Left forelimb (tissue), 1 donor: ENCODE measurements around the gene FAM193B.
"Not testable (repeated sequence)": the region's sequence is repeated elsewhere in the genome, so short reads cannot be mapped to it uniquely, and the experiment has no call there.

Experiments
- DNase-seq: peaks from one replicate; pipeline ENCODE4 v3.0.0-alpha.2; 2018; ENCODE audit warnings: low spot score

FAM193B gene

GRCh38 chr5:177537389-177538361, 16.7 kb downstream of the FAM193B start:
- no peak for DNase-seq

GRCh38 chr5:177536386-177536785, 18.0 kb downstream of the FAM193B start:
- DNase-seq, result no peak

GRCh38 chr5:177535125-177535524, 19.2 kb downstream of the FAM193B start:
- no peak for DNase-seq

- not testable (repeated sequence) for DNase-seq
These were observed 19.9 kb downstream of the FAM193B start for GRCh38 chr5:177534433-177534832.

GRCh38 chr5:177531209-177531940, 23.0 kb downstream of the FAM193B start:
- no peak for DNase-seq

- DNase-seq, result no peak
These were observed 23.7 kb downstream of the FAM193B start for GRCh38 chr5:177530638-177531037.

GRCh38 chr5:177529247-177530203, 24.8 kb downstream of the FAM193B start:
- no peak for DNase-seq

- no peak for DNase-seq
These were observed 25.7 kb downstream of the FAM193B start for GRCh38 chr5:177528631-177529030.

GRCh38 chr5:177527595-177527994, 26.8 kb downstream of the FAM193B start:
- DNase-seq, result no peak

- no peak for DNase-seq
These were observed 27.6 kb downstream of the FAM193B start for GRCh38 chr5:177526791-177527190.

GRCh38 chr5:177526191-177526590, 28.2 kb downstream of the FAM193B start:
- DNase-seq, result no peak

- DNase-seq, result no peak
These were observed 29.3 kb downstream of the FAM193B start for GRCh38 chr5:177524941-177525655.

GRCh38 chr5:177524539-177524900, 29.8 kb downstream of the FAM193B start:
- DNase-seq, result no peak

- no peak for DNase-seq
These were observed 30.4 kb downstream of the FAM193B start for GRCh38 chr5:177523711-177524538.

GRCh38 chr5:177520916-177521513, 33.3 kb downstream of the FAM193B start:
- DNase-seq, result no peak

GRCh38 chr5:177520271-177520670, 34.1 kb downstream of the FAM193B start:
- no peak for DNase-seq

GRCh38 chr5:177519463-177520235, 34.7 kb downstream of the FAM193B start:
- DNase-seq, result no peak

GRCh38 chr5:177516601-177517568, 37.5 kb downstream of the FAM193B start, which contains the start of gene DDX41:
TSS of gene DDX41 (minus strand) at chr5:177516961. CDS start at chr5:177516945, 16 bp downstream.
- DNase-seq, result peak; percentile 97
